NCI-H446 treated with DMSO at 0.1 percent for 48 hours (cell line): ENCODE results near the gene SLC38A3.
"Not testable (repeated sequence)": the region's sequence is repeated elsewhere in the genome, so short reads cannot be mapped to it uniquely, and the experiment has no call there.

ENCODE experiments used
- DNase-seq: peaks from one replicate; lab custom pipeline; 2025; lab: John Stamatoyannopoulos, UW

The SLC38A3 gene

DNA sequence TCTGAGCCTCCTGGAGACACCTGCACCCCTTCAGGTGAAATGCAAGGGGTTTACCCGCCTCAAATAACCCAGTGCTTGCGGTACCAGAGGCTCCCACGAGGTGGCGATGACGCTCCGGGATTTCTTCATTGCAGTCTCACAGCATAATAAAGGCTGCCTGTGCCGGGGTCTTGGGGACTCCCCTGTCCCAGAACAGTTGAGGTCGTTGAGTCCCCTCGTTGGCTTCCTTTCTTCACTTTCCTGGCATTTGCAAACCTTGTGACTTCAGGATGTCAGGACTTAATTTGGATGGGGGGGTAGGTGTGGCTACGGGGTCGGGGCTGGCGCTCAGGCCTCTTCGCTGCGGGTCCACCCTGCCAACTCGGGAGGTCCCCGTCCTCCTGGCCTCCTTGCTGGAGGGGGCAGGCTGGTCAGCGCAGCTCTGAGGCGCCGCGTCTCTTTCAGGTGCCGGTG is 12.4 kb upstream of the SLC38A3 start:
- no peak for DNase-seq

GRCh38 chr3:50193286-50193685 is 11.8 kb upstream of the SLC38A3 start:
- no peak for DNase-seq

GRCh38 chr3:50193746-50194127 is 11.3 kb upstream of the SLC38A3 start:
- DNase-seq, result no peak

DNA sequence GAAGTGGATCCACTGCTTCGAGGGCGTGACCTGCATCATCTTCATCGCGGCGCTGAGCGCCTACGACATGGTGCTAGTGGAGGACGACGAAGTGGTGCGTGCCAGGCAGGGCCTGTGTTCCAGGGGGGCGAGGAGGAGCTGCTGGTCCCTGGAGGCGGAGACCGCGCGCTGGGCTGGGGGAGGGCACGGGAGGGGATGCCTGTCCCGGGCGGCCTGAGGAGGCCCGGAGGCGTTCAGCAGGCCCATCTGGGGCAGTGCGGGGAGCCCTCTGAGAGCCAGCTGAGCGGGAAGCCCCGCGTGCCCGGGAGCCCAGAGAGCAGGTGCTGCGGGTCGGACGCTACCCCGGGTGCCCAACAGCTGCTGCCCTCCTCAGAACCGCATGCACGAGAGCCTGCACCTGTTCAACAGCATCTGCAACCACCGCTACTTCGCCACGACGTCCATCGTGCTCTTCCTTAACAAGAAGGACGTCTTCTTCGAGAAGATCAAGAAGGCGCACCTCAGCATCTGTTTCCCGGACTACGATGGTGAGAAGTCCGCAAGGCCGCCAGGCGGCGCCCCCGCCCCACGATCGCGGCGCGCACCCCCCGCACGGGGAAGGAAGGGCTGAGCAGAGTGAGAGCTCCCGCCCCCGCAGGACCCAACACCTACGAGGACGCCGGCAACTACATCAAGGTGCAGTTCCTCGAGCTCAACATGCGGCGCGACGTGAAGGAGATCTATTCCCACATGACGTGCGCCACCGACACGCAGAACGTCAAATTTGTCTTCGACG is 10.8 kb upstream of the SLC38A3 start:
- DNase-seq, result no peak

DNA sequence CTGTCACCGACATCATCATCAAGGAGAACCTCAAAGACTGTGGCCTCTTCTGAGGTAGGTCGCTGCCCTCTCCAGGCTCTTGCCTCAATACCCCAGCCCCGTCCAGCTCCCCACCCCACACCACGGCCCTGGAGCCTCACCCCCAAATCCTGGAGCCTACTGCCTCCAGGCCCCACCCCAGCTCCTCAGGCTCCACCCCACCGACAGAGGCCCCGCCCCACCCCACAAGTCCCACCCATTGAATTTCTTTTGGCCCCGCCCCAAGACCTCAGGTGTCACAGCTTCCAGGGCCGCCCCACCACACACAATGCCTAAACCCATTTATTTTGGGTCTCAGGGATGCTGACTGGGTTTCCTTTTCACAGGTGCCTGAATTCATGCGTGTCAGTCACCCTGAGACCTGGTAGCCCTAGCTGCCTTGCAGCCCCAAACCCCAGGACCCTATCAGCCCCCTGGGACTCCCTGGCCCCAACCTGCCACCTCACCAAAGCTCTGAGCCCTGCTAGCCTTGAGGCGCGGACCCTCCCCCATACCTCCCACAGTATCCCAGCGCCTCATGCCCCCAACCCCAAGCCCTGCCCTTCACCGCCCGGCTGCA is 10.1 kb upstream of the SLC38A3 start:
- no peak for DNase-seq

GRCh38 chr3:50195501-50196252 is 9.4 kb upstream of the SLC38A3 start:
- DNase-seq, result no peak

DNA sequence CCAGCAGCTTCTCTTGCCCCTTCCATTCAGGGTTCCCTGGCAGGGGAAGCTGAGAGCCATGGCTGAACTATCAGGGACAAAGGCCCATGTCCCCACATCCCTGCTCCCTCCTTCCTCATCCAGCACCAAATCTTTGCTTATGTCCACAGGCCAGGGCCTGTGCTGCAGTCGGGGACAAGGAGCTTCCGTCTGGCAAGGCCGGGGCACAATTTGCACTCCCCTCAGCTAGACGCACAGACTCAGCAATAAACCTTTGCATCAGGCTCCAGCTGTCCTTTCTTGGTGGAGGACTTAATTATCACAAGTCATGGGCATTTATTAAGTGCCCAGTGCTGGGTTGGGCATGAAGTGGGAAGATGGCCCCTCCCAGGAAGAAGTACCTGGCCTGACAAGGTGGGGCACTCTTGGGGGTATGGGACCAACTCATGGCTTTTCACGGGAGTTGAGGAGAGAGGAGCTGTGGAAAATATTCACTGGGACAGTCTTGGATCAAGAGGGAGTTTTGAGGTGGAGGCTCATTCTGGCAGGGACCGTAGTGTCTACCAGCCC is 8.7 kb upstream of the SLC38A3 start:
- no peak for DNase-seq

GRCh38 chr3:50201573-50202315 is 3.3 kb upstream of the SLC38A3 start:
- no peak for DNase-seq

DNA sequence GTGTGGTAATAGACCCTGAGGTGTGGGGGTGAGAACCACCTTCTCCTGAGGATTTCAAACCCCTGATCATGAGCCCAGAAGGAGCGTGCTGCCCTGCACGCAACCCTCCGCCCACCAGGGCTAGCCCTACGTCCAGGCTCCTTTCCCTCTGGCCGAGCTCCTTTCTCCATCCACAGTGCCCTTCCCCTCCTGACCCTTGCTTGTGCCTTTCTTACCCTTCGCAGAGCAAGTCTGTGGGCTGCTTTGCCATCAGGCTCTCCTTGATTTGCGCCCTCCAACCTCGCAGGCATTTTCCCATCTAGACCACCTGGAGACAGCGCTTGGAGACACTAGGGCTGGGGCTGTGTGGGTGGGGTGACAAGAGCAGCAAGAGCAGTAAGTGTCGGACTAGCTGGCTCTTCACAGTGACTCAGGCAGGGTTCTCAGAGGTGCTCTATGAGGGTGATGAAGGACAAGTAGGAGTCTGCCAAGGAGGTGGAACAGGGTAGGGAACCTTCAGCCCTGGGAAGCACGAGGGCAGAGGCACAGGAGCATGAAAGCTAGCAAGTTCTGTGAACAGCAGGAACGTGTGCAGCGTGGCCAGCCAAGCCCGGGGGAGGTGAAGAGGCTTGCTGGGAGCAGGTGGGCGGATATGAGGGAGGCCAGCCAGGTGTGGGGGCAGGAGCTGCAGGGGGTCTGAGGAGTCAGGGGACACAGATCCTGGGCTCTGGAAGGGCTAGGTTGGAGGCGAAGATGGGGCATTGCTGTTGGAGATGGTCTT is 2.5 kb upstream of the SLC38A3 start:
- no peak for DNase-seq

- no peak for DNase-seq
These were observed 1.8 kb upstream of the SLC38A3 start for GRCh38 chr3:50203113-50203808.

DNA sequence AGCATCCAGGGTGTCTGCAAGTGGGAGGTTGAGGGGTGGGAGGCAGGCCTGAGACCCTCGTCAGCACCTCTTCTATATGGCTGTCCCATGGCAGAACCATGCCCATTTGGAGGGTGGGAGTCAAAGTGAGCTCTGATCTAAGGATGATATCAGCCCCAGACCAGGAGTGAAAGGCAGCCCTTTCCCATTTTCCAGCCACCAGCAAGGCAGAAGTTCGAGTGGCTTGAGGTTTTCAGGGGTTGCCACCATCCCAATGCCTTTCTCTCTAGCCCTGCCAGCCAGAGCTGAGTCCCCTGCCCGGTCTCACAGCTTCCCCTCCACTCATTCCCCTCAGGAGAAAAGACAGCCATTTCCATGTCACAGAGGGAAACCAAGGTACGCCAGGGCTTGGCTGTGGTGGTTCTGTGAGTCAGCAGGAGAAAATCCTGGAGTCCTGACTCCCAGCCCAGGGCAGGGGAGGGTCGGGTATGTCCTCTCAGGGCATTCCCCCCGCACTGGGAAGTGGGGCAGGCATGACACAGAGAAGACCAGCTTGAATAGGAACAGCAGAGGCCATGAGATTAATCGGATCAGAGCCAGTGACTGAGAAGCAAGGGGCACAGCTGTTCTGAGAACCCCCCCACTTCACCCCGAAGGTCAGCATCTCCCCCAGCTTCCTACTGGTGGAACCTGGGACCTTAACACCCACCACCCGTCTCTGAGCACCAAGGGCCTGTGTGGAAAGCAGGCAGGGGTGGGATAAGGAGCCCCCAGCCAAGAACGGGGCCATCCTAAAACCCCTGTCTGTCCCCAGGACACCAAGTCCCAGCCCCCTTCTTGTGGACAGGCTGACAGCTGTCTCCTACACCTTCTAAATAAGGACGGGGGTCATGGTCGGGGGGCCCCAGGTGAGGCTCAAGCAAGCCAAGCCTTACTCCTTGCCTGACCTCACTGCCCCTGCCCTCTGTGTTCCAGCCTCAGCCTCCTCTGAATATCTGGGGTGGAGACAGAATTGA is 965 bp upstream of the SLC38A3 start:
- DNase-seq, result no peak

- no peak for DNase-seq
These were observed 574 bp downstream of the SLC38A3 start for GRCh38 chr3:50205413-50206276.

- no peak for DNase-seq
These were observed 2.4 kb downstream of the SLC38A3 start for GRCh38 chr3:50207359-50208042.

DNA sequence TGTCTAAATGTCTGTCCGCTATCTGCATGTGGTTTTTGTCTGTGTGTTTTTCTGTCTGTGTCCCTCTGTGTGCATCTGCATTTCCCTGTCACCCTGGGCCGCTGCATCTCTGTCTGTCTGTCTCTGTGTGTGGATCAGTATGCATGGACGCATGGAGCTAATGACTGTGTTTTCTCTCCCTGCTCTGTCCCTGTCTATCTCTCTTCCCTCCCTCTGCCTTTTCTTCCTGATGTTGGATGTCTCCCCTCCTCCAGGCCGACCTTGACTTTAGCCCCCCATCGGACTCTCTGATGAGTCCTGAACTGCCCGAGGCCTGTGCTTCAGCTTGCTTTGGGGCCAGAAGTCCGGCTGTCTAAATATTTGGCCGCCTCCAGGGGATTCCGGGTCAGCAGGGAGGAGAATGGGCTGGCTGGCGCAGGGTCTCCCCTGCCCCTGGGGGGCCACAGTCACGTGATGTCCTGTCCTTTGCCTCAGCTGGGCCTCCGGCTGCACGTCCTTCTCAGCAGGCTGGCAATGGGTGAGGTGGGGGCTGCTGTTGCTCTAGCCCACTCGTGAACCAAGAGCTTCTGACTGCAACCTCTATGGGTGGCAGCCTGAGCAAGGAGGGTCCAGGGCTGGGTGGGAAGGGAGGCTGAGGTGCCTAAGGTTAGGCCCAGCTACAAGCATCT is 3.7 kb downstream of the SLC38A3 start:
- DNase-seq, result no peak

DNA sequence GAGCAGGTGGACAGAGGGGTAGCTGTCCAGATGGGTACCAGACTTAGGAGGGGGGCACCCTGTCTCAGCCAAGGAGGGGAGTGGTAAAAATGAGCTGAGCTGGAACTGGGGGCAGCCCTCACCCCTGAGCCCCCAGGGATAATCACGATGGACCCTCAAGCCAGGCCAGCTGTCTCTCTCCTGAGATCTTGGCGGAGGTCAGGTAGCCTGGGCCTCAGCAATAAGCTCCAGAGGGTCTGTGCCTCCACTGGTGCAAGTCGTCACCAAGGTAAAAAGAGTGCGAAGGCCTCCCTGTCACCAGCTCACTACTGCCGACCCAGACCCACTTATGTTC is 5.1 kb downstream of the SLC38A3 start:
- DNase-seq, result no peak

DNA sequence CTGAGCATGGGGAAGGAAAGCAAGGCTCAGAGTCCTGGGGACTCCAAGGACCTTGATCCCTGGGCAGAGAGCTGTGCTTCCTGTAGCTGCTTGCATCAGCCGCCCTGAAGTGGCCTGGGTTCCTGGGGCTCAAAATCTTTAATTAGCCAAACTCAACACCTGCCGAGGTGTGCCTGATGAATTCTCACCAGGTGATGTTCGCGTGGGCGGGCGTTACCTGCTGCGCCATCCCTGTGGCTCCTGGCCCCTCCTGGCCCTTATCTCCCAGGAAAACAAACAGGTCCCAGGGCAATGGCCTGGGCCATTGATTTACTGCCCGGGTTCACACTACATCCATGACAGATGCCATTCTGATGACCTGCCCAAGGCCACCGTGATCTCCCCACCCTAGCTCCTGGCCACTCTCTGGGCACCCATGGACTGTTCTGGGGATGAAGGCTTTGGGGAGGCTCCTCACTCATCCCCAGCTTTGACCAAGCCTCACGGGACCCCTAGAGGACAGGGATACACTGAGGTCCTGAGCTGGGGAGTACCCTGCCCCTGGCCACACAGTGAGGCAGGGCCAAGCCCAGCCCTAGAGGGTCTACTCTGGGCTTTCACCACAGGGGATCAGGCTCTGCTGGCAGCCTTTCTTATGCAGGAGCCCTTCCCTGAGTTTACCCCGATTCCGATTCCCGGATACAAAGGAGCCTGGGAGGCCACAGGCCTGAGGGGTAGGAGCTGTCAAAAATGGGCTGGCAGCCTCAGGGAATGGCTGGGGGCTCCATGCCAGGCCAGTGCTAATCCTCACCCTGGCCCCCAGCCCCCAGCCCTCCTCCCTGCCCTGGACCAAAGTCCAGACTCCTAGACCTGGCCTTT is 5.7 kb downstream of the SLC38A3 start:
- no peak for DNase-seq

- DNase-seq, result not testable (repeated sequence)
These were observed 6.3 kb downstream of the SLC38A3 start for GRCh38 chr3:50211368-50211717.
